Measurements from ENCODE around the gene FLOT1. TPM values are rescaled to one million over a fixed set of nuclear protein-coding genes. Genes with fewer than 3 reads are reported as not detected.

FLOT1 gene
- total and polyA plus RNA-seq, 2 of the 13 experiments (the other 11 are each of a cell fraction or from before 2014, with no cell fraction given), result 82.3 to 130 TPM

DNA sequence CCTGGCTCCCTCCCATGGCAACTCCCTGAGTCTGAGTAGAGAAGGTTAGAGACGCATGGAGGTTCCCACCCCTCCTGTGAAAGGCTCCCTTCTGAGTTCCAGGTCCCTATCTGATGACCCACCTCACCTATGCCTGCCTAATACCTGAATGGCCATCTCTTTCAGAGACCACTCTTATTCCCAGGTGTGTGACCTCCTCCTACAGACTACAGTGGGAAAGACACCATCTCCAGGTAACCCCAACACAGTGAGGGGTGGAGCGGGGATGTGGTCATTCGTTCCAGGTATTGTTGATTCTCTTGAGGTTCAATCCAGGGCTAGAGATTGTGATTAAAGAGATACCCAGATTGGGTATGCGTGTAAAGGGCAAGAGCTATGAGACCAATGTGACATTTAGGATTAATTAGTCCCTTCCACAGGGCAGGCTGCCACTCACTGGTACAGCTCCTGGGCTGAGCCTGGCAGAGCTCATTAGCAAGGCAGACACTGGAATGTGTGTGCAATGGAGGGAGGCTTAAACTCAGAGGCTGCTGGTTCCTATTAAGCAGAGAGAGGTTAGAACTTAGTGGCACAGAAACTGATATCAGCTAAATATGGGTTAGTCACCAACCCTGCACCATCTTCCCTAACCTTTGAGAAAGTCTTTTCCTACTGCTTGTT, 48.4 kb upstream of the FLOT1 start:
- Histone ChIP-seq H2AFZ (ENCODE audit: low read length) (no peak overlapping the region), H4K20me1 (ENCODE audit: insufficient read depth, low read length) (no peaks in the 10 kb centered on the region), H3K27me3 (ENCODE audit: control insufficient read depth in 1 of 2, insufficient read depth in 2 of 2, low read length in 2 of 2) (no peaks in the 10 kb centered on the region), H3K9me3 (ENCODE audit: low read length) (no peaks in the 10 kb centered on the region), H3K4me2 (ENCODE audit: low read depth, low read length) (no peak overlapping the region), H3K36me3 (replicated peaks in 1 of 2; ENCODE audit: control insufficient read depth in 1 of 2, insufficient read depth in 2 of 2, low read length in 2 of 2) (no peaks in the 10 kb centered on the region), H3K4me3 (replicated peaks in 1 of 3; ENCODE audit: insufficient read depth in 1 of 3, low read depth in 2 of 3, low read length in 3 of 3) (no peak overlapping the region), H3K9ac (ENCODE audit: insufficient read depth, low read depth, low read length) (no peak overlapping the region), H3K4me1 (ENCODE audit: insufficient read depth, low read length) (peaks cover 84% of the 10 kb centered on the region), H3K27ac (ENCODE audit: extremely low read length, insufficient read depth, low read length) (no peak overlapping the region), H3K79me2 (ENCODE audit: insufficient read depth, low read length) (no peaks in the 10 kb centered on the region)
- TF ChIP-seq ZNF781 (CRISPR knock-in tag; IDR thresholded peaks at IDR 0.05; ENCODE audit: borderline replicate concordance, not compliant biosample characterization), result no peak
- no peak for TF ChIP-seq POLR2A (IDR thresholded peaks at IDR 0.05; ENCODE audit: insufficient read depth in 1 of 2, low read depth in 2 of 2, low read length in 2 of 2)
- TF ChIP-seq ZUFSP (CRISPR knock-in tag; IDR thresholded peaks at IDR 0.05; ENCODE audit: borderline replicate concordance), result no peak
- TF ChIP-seq MYPOP (CRISPR knock-in tag; IDR thresholded peaks at IDR 0.05), result no peak
- TF ChIP-seq ZNF713 (CRISPR knock-in tag; IDR thresholded peaks at IDR 0.05), result no peak
- TF ChIP-seq CTCF (CRISPR knock-in tag; IDR thresholded peaks at IDR 0.05), result peak; percentile 11; the same call in 1 of the 2 replicates
- TF ChIP-seq ZFYVE20 (CRISPR knock-in tag; IDR thresholded peaks at IDR 0.05; ENCODE audit: borderline replicate concordance, low read depth), result no peak
- in situ Hi-C loops (cut with HindIII; ENCODE audit: extremely low pct_ligation_motif_present, low pct_unique_long_range_greater_than_20kb) (no loop called here), intact Hi-C loops (cut with micrococcal nuclease; ENCODE audit: unreplicated experiment) (no loop called here)
- FAIRE-seq, result no peak
- ChIA-PET CTCF (ENCODE audit: low intra/inter-chr PET ratio, low total read pairs) (no interaction called here), POLR2A (interaction anchor here (0.9 to 3.8 kb wide), 6 partner anchors 9 to 57 kb away, joined by 3 to 21 read pairs (median 5); no protein-coding TSS in a partner anchor)
- no peak for ATAC-seq
- 93% methylated on average over 4 of the region's 4 CpGs for WGBS (ENCODE audit: low lambda C conversion rate)
- no peak for DNase-seq (ENCODE audit: low spot score)
- BruUV-seq (replicated peaks), result no TSS peak
